NT2/D1 (cell line): ENCODE results near the gene HSDL1.

Experiments
- SUZ12 ChIP-seq: IDR thresholded peaks from 2 replicates; pipeline ENCODE4 v1.6.1; 2011; ENCODE audit not compliant: insufficient read length, insufficient read depth; ENCODE audit errors: extremely low read depth
- YY1 ChIP-seq: IDR thresholded peaks from 2 replicates; pipeline ENCODE4 v1.6.1; 2011; ENCODE audit not compliant: insufficient read length, insufficient read depth
- ZNF274 ChIP-seq: IDR thresholded peaks from 2 replicates; pipeline ENCODE4 v1.6.1; 2011; ENCODE audit warnings: mild to moderate bottlenecking, low read depth, low read length

GRCh38 chr16:84182104-84182503 is 37.1 kb upstream of the HSDL1 start:
- TF ChIP-seq YY1 (no peak), ZNF274 (no peak), SUZ12 (no peak)
